B cell (primary cell): ENCODE measurements around the gene TRIP4. TPM values are rescaled to one million over a fixed set of nuclear protein-coding genes. Genes with fewer than 3 reads are reported as not detected.

ENCODE experiments used
- ATAC-seq: fragments of 200-7000 bp; cut with Tn5 transposase; one replicate; pipeline ENCODE4 v1.10.0; 2021; ENCODE audit warnings: low read depth, mild to moderate bottlenecking, moderate number of reproducible peaks, moderate library complexity
- CTCF ChIA-PET: fragments of 350-600 bp; sonication (Branson Sonifier 250); formaldehyde crosslinking; loops from one replicate; lab custom pipeline; 2021; ENCODE audit warnings: antibody characterized with exemption, inconsistent platforms; lab: Charles Lee
- POLR2A ChIA-PET: fragments of 350-600 bp; sonication (Branson Sonifier 250); formaldehyde crosslinking; loops from one replicate; lab custom pipeline; 2021; ENCODE audit warnings: antibody characterized with exemption; lab: Charles Lee
- DNase-seq: peaks from one replicate; pipeline ENCODE4 v3.0.0; 2013
- H2AFZ ChIP-seq: 2 replicates; pipeline ENCODE4 v1.6.1; 2012; ENCODE audit warnings: mild to moderate bottlenecking, low read depth, low read length; ENCODE audit not compliant: insufficient read depth, poor library complexity, severe bottlenecking
- H3K27ac ChIP-seq, 2 donors: 1 replicate in 1 of 2; 2 replicates in 1 of 2; pipeline ENCODE4 v1.5.1; 2012 to 2013; ENCODE audit warnings: low read length in 2 of 2, mild to moderate bottlenecking in 2 of 2, moderate library complexity in 1 of 2
- H3K27me3 ChIP-seq, 4 experiments: fragments of 200-600 bp in 1 of 4; sonication (generic) in 1 of 4; replicated peaks in 1 of 4; 1 replicate in 2 of 4; 2 replicates in 2 of 4; pipeline versions ENCODE4 v1.6.1 to v1.7.0; 2013 to 2016; ENCODE audit warnings: low read length in 3 of 4, mild to moderate bottlenecking in 2 of 4, mixed read lengths in 1 of 4, moderate library complexity in 1 of 4; ENCODE audit not compliant: insufficient read depth in 4 of 4, control insufficient read depth in 3 of 4; ENCODE audit errors: control extremely low read depth in 1 of 4
- H3K36me3 ChIP-seq, 2 experiments: replicated peaks in 1 of 2; 1 replicate in 1 of 2; 2 replicates in 1 of 2; pipeline versions ENCODE4 v1.6.1 to v1.7.1; 2013; ENCODE audit warnings: low read length in 1 of 2; ENCODE audit not compliant: insufficient read depth in 2 of 2, control insufficient read depth in 1 of 2; ENCODE audit errors: control extremely low read depth in 1 of 2, extremely low read depth in 1 of 2
- H3K4me1 ChIP-seq, 2 donors: fragments of 200-600 bp in 1 of 2; sonication (generic) in 1 of 2; 1 replicate in 1 of 2; 2 replicates in 1 of 2; pipeline versions ENCODE4 v1.5.1 to v1.6.1; 2013 to 2017; ENCODE audit warnings: low read length in 2 of 2; ENCODE audit not compliant: control insufficient read depth in 2 of 2, insufficient read depth in 2 of 2
- H3K4me2 ChIP-seq: replicated peaks from 2 replicates; pipeline ENCODE3; 2012; ENCODE audit warnings: mild to moderate bottlenecking, low read depth, low read length; ENCODE audit not compliant: poor library complexity, severe bottlenecking
- H3K4me3 ChIP-seq, 5 experiments: fragments of 200-600 bp in 1 of 5; sonication (generic) in 1 of 5; 1 replicate in 3 of 5; 2 replicates in 2 of 5; pipeline versions ENCODE4 v1.5.1 to v1.7.0; 2011 to 2016; ENCODE audit warnings: low read length in 4 of 5, mild to moderate bottlenecking in 4 of 5, low read depth in 2 of 5, control low read depth in 1 of 5, moderate library complexity in 1 of 5; ENCODE audit not compliant: insufficient read depth in 1 of 5; ENCODE audit errors: control extremely low read depth in 1 of 5, extremely low read depth in 1 of 5
- H3K79me2 ChIP-seq: fragments of 200-600 bp; sonication (generic); one replicate; pipeline ENCODE4 v1.6.0; 2016; ENCODE audit warnings: low read length; ENCODE audit not compliant: control insufficient read depth, insufficient read depth
- H3K9ac ChIP-seq: fragments of 200-600 bp; sonication (generic); 2 replicates; pipeline ENCODE4 v1.6.1; 2017; ENCODE audit warnings: mild to moderate bottlenecking, low read length, moderate library complexity
- H3K9me3 ChIP-seq, 3 donors: one replicate each; pipeline versions ENCODE4 v1.6.1 to v1.7.1; 2013; ENCODE audit warnings: low read length in 2 of 3; ENCODE audit not compliant: control insufficient read depth in 2 of 3, insufficient read depth in 1 of 3; ENCODE audit errors: control extremely low read depth in 1 of 3
- H4K20me1 ChIP-seq: 2 replicates; pipeline ENCODE4 v1.6.0; 2012; ENCODE audit warnings: mild to moderate bottlenecking, low read length; ENCODE audit not compliant: insufficient read depth, control insufficient read depth, poor library complexity, severe bottlenecking
- H3K27ac Mint-ChIP-seq: one replicate; pipeline ENCODE4 v1.8.0; 2021; ENCODE audit warnings: mixed read lengths
- H3K27me3 Mint-ChIP-seq: one replicate; pipeline ENCODE4 v1.8.0; 2021; ENCODE audit warnings: mixed read lengths
- H3K4me1 Mint-ChIP-seq: one replicate; pipeline ENCODE4 v1.8.0; 2021; ENCODE audit warnings: mixed read lengths
- H3K4me3 Mint-ChIP-seq: one replicate; pipeline ENCODE4 v1.8.0; 2021; ENCODE audit warnings: mixed read lengths
- H3K9me3 Mint-ChIP-seq: one replicate; pipeline ENCODE4 v1.8.0; 2022; ENCODE audit warnings: mixed read lengths; ENCODE audit not compliant: insufficient read depth
- EZH2 ChIP-seq: IDR thresholded peaks from 2 replicates; pipeline ENCODE4 v1.6.1; 2012; ENCODE audit warnings: borderline replicate concordance, low read depth, mild to moderate bottlenecking, moderate library complexity, low read length; ENCODE audit not compliant: insufficient read depth, poor library complexity, severe bottlenecking
- WGBS: methylation state at CpG from one replicate; pipeline ENCODE4 v1.1.5; 2013; ENCODE audit warnings: missing lambda C conversion rate; ENCODE audit not compliant: insufficient coverage; 5-methylcytosine and 5-hydroxymethylcytosine counted together
- intact Hi-C: fragments of 100-400 bp; cut with micrococcal nuclease; formaldehyde crosslinking; loops from one replicate; pipeline ENCODE4 v1.10.0; 2022
- polyA plus RNA-seq: library from polyadenylated mRNA; depleted of rRNA; stranded (reverse); fragments of >200 nt; gene quantifications from 2 replicates; pipeline ENCODE4 v1.2.3, GENCODE V29; 2012
- total RNA-seq, 2 donors: library from RNA; stranded (reverse); fragments of 120-200 nt in 1 of 2; gene quantifications; 1 replicate in 1 of 2; 2 replicates in 1 of 2; pipeline versions ENCODE4 v1.2.3 to v1.2.4, GENCODE V29; 2013 to 2022
- TF ChIP-seq, protein P1 (sequence below): fragments of 200-600 bp; IDR thresholded peaks from one replicate; pipeline ENCODE4 v1.8.0; 2022; ENCODE audit warnings: antibody characterized with exemption, mild to moderate bottlenecking

The TRIP4 gene
- total and polyA plus RNA-seq, 2 donors (not counting 1 experiment from before 2014, with no cell fraction given): 13.7 to 38.2 TPM

DNA sequence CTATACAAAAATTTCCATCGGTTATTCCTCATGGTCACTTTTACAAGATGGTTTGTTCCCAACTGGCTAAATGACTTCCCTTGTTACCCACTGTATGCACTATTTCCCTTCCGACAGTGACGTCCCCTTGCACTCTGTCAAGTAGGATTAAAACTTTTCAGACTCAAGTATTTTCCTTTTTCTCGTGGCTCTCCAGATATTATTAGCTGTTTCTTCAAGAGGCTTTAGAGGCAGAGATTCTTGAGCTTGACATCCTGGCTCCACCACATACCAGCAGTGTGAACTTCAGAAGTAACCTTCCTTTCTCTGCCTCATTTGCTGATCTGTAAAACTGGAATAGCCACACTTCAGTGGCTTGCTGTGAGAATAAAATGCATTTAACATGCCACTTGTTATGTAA lies 45.7 kb upstream of the TRIP4 start:
- ATAC-seq (no peak), DNase-seq (no peak)
- H3K27me3 ChIP-seq: no peaks in the 10 kb centered on the region
- H3K4me3 Mint-ChIP-seq: no peak overlapping the region
- no peak overlapping the region for H3K27ac Mint-ChIP-seq
- no peaks in the 10 kb centered on the region for H3K9me3 Mint-ChIP-seq
- intact Hi-C loops: no loop called here
- no peaks in the 10 kb centered on the region for H3K4me1 ChIP-seq
- no peak overlapping the region for H3K9ac ChIP-seq
- no peak overlapping the region for H3K27ac ChIP-seq
- no peak overlapping the region for H2AFZ ChIP-seq
- ChIA-PET POLR2A (no interaction called here), CTCF (no interaction called here)
- H3K9me3 ChIP-seq: no peaks in the 10 kb centered on the region
- H3K79me2 ChIP-seq: peaks cover 63% of the 10 kb centered on the region
- peaks cover 0 to 11% of the 10 kb centered on the region in 2 experiments for H3K36me3 ChIP-seq
- WGBS: 98% methylated on average over 4 of the region's 4 CpGs
- peaks cover 15% of the 10 kb centered on the region for H4K20me1 ChIP-seq
- H3K4me1 Mint-ChIP-seq: peaks cover 10% of the 10 kb centered on the region
- H3K4me2 ChIP-seq: no peak overlapping the region
- no peak overlapping the region for H3K4me3 ChIP-seq
- TF ChIP-seq, protein P1, sequence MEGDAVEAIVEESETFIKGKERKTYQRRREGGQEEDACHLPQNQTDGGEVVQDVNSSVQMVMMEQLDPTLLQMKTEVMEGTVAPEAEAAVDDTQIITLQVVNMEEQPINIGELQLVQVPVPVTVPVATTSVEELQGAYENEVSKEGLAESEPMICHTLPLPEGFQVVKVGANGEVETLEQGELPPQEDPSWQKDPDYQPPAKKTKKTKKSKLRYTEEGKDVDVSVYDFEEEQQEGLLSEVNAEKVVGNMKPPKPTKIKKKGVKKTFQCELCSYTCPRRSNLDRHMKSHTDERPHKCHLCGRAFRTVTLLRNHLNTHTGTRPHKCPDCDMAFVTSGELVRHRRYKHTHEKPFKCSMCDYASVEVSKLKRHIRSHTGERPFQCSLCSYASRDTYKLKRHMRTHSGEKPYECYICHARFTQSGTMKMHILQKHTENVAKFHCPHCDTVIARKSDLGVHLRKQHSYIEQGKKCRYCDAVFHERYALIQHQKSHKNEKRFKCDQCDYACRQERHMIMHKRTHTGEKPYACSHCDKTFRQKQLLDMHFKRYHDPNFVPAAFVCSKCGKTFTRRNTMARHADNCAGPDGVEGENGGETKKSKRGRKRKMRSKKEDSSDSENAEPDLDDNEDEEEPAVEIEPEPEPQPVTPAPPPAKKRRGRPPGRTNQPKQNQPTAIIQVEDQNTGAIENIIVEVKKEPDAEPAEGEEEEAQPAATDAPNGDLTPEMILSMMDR: no peak
- no peak for TF ChIP-seq EZH2
- no peaks in the 10 kb centered on the region for H3K27me3 Mint-ChIP-seq

DNA sequence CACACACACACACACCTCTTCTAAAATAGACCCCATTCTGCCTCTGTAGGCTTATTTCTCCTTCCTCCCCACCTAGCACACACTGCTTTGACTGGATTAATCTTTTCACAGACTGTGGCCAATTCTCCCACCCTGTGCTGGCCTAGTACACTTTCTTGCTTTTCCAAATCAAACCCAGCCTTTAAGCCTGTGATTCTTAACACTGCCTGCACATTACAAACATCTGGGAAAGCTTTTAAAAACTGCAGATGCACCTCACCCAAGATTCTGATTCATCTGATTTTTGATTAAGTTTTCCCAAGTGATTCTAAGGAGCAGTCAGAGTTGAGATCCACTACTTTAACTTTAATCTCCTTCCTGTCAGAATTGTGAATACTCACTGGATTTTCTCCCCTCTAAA lies 44.4 kb upstream of the TRIP4 start:
- Mint-ChIP-seq H3K4me3 (no peak overlapping the region), H3K4me1 (peaks cover 10% of the 10 kb centered on the region), H3K27ac (no peak overlapping the region), H3K9me3 (no peaks in the 10 kb centered on the region), H3K27me3 (no peaks in the 10 kb centered on the region)
- peaks cover 3 to 15% of the 10 kb centered on the region in 2 experiments for H3K36me3 ChIP-seq
- POLR2A ChIA-PET: no interaction called here
- H3K79me2 ChIP-seq: peaks cover 76% of the 10 kb centered on the region
- TF ChIP-seq EZH2: no peak
- TF ChIP-seq, protein P1: no peak
- H4K20me1 ChIP-seq: peaks cover 15% of the 10 kb centered on the region
- H3K27me3 ChIP-seq: no peaks in the 10 kb centered on the region
- H3K4me1 ChIP-seq: no peaks in the 10 kb centered on the region
- no peak overlapping the region for H3K4me2 ChIP-seq
- H2AFZ ChIP-seq: no peak overlapping the region
- no peak for DNase-seq
- H3K4me3 ChIP-seq: no peak overlapping the region
- H3K9ac ChIP-seq: no peak overlapping the region
- CTCF ChIA-PET: no interaction called here
- intact Hi-C loops: no loop called here
- ATAC-seq: no peak
- no peak overlapping the region for H3K27ac ChIP-seq
- H3K9me3 ChIP-seq: no peaks in the 10 kb centered on the region
